ENCODE measurements around the gene YAP1.
"Not testable (repeated sequence)": the region's sequence is repeated elsewhere in the genome, so short reads cannot be mapped to it uniquely, and the experiment has no call there.

The YAP1 gene

DNA sequence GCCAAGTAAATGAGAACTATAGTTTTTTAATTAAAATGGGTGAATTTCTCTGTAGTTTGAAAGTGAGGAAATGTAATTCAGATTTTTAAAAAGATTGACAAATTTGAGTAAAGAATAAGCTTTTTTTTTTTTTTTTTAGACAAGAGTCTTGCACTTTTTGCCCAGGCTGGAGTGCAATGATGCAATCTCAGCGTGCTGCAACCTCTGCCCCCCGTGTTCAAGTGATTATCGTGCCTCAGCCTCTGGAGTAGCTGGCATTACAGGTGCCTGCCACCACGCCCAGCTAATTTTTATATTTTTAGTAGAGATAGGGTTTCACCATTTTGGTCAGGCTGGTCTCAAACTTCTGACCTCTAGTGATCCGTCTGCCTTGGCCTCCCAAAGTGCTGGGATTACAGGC is 90.1 kb downstream of the YAP1 start:
- DNase-seq (ENCODE audit: low read depth), result not testable (repeated sequence)

DNA sequence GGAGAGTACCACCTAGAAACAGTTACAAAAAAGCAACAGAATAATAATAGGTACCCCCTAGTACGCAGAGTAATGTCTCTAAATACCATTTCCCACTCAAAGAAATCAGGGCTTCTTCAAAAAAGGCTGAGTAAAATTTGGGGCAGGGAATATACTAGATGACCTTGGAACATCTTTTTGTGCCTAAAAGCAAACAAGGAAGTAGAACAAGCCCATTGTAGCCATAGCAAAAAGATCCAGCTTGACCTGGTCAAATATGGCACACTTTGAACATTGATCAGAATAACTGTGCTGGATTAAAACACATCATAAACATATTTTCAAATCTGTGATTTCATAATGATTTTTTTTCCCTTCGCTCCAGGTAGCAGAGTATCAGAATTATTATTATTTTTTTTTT is 91.5 kb downstream of the YAP1 start:
- DNase-seq (ENCODE audit: low read depth), result no peak

DNA sequence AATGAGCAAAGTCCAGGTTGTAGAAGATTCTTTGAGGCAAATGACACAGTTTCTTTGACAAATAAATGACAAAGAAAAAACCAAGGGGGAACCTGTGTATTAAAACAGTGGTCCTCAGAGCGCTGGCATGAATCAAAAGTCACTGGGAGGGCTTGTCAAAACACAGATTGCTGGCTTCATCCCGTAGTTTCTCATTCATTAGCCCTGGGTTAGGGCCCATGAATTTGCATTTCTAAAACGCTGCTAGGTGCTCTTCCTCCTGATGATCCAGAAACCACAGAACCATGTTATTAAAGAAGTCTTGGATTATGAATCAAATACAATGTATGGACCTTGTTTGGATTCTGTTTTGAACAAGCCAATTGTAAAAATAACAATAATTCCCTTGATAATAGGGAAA is 92.7 kb downstream of the YAP1 start:
- no peak for DNase-seq (ENCODE audit: low read depth)

DNA sequence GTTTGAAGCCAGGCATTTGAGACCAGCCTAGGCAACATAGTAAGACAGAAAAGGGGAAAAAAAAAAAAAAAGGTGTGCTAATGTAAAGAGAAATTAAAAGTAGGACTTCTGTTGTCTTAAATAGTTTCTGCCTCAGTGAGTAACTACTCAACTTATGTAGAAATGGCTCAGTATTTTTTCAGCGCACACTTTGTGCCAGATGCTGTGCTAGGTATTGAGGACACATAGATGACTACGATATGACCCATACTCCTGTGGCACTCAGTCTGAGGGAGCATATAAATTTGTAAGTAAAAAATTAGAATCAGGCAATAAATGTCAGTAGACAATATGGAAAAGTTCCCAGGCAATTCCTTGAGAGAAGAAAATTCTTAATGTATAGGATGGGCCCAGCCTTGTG is 93.9 kb downstream of the YAP1 start:
- no peak for DNase-seq (ENCODE audit: low read depth)

DNA sequence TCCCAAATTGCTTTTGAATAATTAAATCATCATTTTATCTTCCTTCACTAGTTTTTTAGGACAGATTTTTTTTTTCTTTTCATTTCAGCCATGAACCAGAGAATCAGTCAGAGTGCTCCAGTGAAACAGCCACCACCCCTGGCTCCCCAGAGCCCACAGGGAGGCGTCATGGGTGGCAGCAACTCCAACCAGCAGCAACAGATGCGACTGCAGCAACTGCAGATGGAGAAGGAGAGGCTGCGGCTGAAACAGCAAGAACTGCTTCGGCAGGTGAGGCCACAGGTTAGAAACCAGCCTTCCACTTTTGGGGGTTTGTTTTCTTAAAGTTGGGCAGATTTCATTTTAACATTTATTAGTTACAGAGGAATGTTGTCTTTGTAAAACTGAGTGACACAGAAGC is 95.6 kb downstream of the YAP1 start:
- DNase-seq (ENCODE audit: low read depth), result no peak

DNA sequence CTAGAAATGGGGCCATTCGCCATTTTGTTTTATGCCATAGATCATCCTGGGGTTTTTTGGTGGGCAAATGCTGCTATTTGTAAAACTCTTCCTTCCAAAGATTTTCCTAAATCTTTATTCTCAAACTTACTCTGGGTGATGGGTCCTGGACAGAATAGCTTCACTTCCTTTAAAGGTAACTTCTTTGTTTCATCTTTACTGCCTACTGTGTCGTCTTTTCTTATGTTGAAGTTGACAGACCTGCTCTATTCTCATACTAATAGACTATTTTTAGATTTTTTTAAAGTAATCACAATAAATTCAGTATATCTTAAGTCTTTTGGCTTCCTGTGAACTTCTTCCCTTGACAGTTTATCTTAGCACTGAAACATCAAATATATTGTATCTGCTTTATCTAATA is 98.6 kb downstream of the YAP1 start:
- DNase-seq (ENCODE audit: low read depth), result no peak

DNA sequence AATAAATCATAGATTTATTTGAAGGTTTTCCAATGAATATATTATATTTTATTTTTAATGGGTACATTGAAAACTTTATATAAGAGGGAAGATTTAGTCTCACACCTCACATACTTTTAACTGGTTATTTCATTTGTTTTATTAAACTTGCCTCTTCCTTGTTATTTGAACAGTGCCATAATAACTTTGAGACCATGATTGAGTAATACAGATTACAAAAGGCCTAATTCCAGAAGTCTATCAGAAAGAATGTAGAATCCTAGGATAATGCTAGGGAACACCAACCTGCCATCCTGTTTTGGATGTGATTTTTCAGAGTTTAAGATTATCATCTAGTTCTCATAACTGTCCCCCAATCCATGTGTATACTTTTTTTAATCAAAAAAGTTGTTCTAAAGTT is 104.4 kb downstream of the YAP1 start:
- DNase-seq (ENCODE audit: low read depth), result no peak

DNA sequence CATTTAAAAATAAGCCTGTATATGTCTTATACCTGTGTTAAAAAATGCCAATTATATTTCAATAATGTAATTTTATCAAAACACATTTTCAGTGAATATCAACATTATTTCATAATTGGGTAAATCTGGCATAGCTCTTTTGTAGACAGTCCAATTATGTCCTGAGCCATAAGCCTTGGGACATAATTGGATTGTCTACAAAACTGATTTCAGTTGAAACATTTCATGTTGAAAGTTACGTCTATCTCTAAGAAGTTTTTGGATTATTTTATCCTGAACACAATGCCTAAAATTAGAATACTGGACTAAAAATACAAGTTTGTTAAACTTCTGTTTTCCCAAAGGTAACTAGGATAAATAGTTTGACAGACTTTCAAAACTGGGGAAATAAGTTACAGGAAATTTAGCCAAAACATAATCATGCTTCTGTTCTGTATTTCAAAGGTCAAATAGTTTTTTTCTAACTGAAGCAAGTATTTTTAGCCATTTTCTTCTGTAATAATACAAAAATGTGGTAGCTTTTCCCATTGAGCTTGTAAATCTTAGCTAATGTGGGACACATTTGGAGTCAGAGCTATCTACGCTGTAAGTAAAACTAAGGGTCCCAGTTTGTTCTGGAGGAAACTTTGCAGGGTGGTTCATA is 106.3 kb downstream of the YAP1 start:
- no peak for DNase-seq (ENCODE audit: low read depth)

DNA sequence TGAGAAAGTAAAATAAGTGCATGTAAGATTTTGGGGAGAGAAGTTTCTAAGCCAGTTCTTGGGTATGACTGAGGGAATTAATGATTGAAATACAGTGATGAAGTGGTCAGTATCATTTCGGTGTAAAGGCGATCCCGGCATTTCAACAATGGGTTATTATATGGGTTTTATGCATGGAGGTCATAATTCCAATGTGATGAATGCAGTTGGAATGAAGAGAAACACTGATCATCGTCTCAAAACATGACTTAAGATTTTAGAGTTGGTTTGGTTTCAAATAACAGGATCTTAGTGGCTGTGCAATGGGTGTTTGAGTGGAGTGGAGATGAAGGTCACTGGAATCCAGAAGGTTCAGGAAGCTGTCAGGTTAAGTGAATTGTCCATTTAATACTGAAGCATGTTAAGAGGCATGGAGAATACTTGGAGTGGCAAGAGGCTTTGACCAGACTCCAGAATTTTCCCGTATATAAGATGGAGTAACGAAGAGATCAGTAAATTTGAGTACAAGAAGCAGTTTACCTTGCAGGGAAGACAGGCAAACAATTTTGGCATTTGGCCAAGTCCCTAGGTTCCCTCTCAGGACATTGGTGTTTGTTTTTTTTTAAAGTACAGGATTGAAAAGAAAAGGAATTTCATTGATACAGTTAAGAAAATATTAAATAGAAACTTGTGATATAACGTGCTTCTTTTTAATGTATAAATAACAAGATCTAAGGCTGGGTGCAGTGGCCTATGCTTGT is 110.7 kb downstream of the YAP1 start:
- no peak for DNase-seq (ENCODE audit: low read depth)

DNA sequence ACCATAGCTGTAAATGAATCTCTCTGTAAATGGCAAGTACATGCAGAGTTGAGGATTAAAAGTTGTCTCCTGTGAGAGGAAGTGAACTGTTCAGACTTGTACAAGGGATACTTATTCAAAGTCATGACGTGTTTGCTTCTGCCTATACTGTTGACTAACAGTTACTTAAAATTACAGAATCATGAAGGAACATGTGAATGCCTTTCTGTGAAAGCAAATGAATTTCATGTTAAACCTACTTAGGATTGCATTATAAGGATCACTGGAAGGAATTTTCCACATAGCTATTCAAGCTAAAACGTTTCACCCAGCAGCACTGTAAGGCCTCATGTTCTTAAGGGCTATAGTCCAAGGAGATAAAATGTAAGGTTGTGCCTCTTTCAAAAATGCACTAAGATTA is 113.6 kb downstream of the YAP1 start:
- DNase-seq (ENCODE audit: low read depth), result no peak

DNA sequence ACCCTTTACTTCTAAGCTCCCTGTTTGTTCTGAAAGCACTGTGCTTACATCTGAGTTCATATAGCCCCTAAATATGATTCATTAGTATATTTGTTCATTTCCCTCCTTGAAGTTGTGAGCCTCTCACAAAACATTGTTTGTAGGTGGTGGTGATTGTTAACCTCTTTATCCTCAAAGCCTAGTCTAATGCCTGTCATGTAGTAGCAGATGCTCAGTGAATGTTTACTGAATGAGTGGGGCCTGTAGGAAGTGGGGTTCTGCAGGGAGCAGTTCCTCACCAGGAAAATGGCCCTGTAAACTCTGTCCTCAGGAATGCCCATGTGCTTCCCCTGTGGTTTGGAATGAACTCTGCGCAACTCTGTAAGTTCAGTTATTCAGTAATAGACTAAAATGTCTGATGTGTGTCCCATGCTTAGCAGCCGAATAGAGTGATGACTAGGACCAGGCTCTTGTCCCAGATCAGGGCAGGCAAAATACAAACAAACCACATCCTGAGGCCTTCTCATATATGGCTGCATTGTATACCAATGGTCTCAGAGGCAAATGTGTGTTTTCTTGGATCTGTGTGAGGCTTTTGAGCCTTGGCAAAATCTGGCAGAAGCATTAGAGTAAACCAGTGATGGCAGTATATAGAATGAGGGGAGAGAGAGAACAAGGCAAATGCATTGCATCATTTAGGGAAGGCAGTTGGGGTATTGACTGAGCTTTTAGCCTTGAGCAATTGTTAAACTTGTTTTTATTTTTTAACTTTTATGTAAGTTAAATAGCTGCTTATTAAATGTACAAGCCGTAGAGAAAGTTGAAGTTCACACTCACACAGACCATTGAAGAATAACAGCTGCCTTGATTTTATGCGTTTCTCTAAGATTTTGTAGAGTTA is 115.7 kb downstream of the YAP1 start:
- no peak for DNase-seq (ENCODE audit: low read depth)

DNA sequence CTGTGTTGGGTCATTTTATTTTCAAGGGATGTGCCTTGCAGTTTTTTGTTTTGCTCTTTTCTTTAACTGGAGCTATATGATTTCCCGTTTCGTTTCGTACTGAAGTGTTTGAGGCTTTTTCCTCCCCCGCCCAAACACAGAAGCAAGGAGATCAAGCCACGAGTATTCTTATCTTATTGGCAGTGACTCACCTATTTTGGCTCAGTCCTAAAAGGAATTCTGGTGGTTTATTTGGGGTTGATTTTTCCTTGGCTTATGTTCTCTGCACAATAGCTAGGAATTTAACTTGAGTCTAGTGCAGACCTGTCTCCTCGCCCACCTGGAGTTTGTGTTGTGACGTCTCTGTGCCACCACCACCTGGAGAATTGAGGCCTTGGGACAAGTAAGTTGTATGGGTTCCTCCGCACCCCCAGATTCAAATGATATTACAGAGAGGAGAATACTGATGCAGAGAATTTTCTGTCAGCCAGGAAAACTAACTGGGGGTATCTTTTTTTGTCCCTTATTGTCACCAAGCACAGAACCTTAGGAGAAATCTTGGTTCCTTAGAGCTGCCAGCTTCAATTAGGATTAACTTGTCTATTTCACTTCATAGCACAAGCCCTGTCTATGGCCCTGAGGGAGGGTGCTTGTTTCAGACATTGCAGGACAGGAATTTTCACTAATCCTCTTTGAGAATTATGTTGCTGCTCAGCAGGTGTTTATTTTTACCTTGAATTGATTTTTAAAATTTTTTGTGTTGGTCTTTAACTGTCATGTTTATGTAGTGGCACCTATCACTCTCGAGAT is 116.6 kb downstream of the YAP1 start:
- no peak for DNase-seq (ENCODE audit: low read depth)

DNA sequence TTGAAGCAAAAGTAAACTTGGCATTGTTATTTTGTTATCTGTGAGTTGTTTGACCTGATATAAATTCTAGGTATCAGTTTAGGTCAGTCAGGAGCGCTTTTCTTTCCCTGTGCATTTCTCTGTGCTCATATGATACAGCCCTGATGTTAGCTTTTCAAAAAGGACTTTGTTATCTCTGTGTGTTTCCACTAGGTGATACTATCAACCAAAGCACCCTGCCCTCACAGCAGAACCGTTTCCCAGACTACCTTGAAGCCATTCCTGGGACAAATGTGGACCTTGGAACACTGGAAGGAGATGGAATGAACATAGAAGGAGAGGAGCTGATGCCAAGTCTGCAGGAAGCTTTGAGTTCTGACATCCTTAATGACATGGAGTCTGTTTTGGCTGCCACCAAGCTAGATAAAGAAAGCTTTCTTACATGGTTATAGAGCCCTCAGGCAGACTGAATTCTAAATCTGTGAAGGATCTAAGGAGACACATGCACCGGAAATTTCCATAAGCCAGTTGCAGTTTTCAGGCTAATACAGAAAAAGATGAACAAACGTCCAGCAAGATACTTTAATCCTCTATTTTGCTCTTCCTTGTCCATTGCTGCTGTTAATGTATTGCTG is 119.4 kb downstream of the YAP1 start:
- DNase-seq (ENCODE audit: low read depth), result no peak

DNA sequence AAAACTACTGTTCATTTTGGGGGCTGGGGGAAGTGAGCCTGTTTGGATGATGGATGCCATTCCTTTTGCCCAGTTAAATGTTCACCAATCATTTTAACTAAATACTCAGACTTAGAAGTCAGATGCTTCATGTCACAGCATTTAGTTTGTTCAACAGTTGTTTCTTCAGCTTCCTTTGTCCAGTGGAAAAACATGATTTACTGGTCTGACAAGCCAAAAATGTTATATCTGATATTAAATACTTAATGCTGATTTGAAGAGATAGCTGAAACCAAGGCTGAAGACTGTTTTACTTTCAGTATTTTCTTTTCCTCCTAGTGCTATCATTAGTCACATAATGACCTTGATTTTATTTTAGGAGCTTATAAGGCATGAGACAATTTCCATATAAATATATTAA is 119.9 kb downstream of the YAP1 start:
- DNase-seq (ENCODE audit: low read depth), result no peak

DNA sequence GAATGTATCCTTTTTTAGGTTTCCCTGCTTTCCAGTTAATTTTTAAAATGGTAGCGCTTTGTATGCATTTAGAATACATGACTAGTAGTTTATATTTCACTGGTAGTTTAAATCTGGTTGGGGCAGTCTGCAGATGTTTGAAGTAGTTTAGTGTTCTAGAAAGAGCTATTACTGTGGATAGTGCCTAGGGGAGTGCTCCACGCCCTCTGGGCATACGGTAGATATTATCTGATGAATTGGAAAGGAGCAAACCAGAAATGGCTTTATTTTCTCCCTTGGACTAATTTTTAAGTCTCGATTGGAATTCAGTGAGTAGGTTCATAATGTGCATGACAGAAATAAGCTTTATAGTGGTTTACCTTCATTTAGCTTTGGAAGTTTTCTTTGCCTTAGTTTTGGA is 120.7 kb downstream of the YAP1 start:
- DNase-seq (ENCODE audit: low read depth), result no peak

DNA sequence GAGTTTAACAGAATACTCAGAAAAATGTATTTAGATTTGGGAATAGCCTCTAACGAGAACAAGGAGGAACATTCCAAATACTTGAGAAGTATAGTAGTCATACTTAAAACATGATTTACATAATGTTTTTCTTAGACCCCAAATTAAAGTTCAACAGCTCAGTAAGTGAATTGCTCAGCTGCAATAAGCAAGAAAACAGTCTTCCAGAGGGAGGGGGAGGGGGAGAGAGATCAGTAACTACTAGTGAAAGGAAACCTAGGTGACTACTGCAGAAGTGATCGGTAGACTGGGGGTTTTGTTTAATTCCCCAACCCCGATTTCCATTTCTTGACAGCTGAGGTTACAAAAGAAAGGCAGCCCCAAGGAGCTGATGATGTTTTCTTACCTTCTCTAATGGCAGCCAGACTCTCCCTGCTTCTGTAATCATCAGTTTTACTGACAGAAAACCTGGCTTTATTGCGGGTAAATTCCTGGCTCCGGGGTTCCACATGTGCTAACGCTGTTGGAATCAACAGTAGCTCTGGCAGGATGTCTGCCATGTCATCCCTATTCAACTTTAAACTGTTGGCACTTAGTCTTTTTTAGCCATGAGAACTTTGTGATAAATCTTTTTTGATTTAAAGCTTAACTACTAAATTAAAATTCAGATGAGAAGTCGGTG is 124.7 kb downstream of the YAP1 start:
- no peak for DNase-seq (ENCODE audit: low read depth)

DNA sequence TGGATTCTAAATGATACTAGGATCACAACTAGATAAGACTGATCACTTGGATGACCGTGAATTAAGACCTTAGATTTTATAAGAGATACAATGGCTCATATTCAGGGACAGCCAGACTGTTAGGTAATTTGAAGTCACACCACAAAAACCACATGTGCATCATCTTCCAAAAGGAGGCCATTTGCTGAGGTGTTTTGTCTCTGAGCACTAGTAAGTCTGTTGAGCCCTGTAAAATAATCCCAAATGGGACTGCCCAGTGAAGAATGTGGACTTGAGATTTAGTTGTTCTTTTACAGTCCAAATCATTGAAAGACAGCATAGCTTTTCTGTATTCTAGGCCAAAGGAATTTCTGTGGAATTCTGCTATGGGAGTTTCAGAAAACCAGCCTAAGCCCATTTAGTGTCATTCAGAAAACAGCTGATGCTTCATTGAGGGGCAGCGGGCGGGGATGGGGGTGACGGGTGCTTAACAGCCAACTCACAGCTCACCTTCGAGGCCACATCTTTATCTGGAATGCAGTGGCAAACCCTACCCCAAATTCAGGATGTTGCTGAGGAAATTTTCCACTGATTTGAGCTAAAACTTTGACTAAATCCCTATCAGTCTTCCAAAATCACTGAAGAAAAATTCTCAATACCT is 127.0 kb downstream of the YAP1 start:
- no peak for DNase-seq (ENCODE audit: low read depth)

DNA sequence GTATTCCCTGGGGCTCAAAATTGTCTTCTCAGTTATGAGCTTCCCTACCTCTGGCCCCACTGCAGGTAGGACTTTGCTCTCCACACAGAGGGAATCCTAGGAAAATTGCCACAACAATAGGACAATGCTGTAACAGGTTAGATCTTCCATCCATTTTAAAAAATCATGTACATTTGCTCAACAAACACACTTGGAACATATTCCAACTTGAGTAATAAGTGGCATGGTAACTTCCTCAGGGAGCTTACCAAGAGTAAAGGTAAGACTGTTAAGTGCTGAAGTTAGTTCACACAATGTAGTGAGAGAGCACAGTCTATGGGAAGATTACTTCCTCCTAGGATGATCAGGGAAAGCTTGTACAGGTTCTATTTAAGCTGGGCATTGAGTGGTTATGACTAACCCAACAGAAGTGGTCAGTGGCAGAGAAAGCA is 128.2 kb downstream of the YAP1 start:
- DNase-seq (ENCODE audit: low read depth), result no peak

DNA sequence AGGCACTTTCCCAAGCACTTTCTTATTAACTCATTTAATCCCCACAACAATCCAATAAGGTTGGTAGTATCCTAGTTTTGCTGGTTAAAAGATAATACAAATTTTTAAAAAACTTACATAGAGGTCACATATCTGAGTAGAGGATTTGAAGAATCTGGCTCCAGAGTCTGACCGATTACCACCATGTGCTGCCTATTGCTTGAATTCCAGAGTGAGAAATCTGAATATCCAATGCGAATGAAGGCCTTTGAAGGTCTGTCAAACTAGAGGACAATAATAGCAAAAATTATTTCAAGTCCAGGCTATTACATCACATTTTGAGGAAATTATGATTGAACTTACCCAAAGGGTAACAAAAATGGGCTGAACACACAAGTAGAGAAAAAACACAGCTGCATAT is 129.2 kb downstream of the YAP1 start:
- no peak for DNase-seq (ENCODE audit: low read depth)

DNA sequence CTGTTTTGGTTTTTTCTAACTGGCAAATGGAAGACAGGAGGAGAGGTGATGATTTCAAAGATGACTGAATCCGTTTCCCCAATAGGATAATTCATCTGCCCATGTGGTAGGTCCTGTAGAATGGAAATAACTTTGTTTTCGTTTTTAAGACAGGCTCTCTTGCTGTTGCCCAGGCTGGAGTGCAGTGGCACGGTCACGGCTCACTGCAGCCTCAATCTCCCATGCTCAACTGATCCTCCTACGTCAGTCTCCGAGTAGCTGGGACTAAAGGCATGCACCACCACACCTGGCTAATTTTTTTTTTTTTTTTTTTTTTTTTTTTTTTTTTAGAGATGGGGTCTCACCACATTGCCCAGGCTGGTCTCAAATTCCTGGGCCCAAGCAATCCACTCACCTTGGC is 129.7 kb downstream of the YAP1 start:
- DNase-seq (ENCODE audit: low read depth), result no peak

DNA sequence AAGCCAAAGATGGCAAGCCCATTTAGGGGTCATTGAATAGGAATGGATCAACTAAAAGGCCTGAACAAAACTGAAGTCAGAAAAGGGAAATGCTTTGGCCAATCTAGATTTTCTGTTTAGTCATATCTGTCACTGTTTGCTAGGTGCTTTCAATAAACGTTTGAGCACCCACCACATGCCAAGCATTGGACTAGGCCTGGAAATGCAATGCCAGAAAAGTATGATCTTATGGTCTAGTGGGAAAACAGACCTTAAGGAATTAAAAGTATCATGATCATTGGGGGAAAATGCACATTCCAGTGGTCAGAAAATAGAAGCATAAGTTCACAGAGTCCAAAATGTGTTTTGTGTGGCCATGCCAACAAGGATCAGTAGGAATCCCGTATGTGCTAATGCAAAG is 130.3 kb downstream of the YAP1 start:
- DNase-seq (ENCODE audit: low read depth), result no peak

All from activated T-helper 1 cell treated with Interleukin-2 at 50 U/mL for 16 hours (primary cell).